ENCODE results near the gene CASP10.
"Not testable (repeated sequence)": the region's sequence is repeated elsewhere in the genome, so short reads cannot be mapped to it uniquely, and the experiment has no call there.

The CASP10 gene, protein sequence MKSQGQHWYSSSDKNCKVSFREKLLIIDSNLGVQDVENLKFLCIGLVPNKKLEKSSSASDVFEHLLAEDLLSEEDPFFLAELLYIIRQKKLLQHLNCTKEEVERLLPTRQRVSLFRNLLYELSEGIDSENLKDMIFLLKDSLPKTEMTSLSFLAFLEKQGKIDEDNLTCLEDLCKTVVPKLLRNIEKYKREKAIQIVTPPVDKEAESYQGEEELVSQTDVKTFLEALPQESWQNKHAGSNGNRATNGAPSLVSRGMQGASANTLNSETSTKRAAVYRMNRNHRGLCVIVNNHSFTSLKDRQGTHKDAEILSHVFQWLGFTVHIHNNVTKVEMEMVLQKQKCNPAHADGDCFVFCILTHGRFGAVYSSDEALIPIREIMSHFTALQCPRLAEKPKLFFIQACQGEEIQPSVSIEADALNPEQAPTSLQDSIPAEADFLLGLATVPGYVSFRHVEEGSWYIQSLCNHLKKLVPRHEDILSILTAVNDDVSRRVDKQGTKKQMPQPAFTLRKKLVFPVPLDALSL

DNA sequence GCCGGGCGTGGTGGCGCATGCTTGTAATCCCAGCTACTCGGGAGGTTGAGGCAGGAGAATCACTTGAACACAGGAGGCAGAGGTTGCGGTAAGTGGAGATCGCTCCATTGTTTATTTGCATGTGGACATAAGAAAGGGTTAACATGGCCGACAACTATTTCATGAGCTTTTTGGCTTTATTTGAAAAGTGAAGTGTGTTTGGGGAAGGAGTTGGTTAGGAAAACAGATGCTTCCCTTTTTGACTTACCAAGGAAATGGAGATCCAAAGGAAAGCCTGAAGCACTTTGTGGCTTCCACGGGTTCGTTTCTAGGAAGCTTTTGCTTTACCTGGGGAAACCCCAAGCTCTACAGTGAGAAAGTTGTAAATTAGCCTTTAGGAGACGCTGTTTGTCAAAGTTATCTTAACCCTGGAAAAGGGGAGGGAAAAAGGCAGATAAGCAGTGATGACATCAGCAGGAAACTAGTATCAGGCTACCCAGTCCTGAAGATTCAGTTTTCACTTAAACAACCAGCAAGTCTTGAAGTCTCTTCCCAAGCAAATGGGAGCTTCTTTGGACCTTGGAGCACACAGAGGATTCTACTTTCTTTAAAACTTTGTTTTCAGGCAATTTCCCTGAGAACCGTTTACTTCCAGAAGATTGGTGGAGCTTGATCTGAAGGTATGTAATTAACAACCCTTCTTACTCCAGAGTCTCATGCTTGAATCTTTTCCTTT lies at the start of gene CASP10:
Gene CASP10 (plus strand): TSS at position 492 of the 715 bp plus-strand sequence. CDS start 2,637 bp downstream, outside the sequence.
- peak; percentile 36 for DNase-seq

DNA sequence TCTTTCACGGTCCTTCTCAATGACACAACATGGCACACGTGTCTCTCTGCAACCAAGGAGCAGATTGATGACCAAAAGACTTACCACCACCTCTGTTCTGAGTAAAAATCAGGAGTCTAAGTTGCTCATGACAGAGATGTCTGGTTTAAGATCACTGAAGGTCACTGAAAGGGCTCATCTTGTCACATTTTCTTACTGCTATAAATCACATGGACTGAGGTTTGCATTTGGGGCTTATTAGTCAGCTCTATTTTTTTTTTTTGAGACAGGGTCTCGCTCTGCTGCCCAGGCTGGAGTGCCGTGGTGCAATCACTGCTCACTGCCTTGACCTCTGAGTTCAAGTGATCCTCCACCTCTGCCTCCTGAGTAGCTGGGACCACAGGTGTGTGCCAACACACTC lies 47.6 kb upstream of the CASP10 start:
- no peak for DNase-seq

DNA sequence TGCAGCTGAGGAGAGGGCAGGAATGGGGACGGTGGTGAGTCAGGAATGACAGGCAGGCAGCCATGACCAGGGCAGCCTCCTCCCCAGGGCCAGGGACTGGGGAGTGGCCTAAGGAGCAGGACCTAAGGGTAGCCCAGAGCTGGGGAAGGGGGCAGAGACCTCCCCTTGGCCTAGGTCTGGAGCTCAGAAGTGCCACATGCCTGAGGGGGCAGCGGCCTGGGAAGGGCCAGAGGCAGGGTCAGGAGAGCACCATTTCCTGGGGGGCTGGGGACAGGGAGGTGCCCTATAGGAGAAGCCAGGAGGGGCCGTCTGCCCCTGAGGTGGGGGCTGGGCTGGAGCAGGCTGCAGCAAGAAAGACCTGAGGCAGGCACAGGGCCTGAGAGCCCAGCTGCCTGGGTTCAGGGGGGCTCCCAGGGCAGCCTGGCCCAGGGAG lies 46.0 kb upstream of the CASP10 start:
- DNase-seq, result no peak

DNA sequence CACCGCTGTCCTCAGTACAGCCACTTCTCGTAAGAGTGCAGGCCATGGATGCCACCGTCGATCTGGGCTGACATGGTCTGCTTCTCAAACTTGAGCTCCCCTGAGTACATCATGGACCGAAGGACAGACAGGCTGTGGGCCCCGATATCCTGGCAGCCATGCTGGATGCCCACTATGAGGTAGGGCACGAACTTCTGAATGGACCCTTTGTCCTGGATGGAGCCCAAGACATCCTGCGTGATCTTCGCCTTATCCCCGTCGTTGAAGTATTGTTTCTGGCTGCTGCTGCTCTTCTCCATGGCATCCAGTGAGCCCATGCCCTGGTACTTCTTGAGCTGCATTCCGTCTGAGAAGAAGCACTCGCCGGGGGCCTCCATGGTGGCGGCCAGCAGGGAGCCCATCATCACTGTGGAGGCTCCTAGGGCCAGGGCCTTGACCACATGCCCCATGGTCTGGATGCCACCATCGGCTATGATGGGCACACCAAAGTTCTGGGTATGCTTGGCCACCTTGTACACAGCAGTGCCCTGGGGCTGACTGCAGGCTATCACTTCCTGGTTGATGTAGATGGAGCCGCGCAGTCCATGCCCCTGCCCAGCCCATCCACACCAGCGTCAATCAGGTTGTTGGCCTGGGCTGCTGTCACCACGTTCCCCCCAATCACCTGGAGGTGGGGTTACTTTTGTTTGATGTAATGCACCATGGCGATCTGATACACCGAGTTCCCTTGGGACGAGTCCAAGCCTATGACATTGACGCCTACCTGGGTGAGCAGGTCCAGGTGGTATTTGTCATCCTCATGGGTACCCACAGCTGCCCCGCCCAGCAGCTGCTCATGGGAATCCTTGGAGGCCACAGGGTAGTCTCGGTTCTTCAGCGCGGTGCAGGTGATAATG lies 45.2 kb upstream of the CASP10 start:
- no peak for DNase-seq

DNA sequence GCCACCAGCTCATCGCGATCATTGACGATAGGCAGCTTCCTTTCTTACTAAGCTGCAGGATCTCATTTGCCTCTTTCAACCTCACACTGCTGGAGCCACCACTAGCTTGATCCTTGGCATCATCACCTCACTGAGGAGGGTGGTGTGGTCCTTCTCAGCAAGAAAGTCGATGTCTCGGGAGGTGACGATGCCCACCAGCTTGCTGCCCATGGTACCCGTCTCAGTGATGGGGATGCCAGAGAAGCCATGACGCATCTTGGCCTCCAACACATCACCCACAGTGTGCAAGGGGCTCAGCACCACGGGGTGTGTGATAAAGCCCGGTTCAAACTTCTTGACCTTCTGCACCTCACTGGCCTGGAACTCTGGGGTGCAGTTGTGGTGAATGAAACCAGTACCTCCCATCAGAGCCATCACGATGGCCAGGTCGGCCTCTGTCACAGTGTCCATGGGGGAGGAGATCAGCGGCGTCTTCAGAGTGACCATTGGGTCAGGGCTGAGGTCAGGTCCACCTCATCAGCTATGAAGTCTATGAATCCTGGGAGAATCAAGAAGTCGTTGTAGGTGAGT lies 44.5 kb upstream of the CASP10 start:
- no peak for DNase-seq

DNA sequence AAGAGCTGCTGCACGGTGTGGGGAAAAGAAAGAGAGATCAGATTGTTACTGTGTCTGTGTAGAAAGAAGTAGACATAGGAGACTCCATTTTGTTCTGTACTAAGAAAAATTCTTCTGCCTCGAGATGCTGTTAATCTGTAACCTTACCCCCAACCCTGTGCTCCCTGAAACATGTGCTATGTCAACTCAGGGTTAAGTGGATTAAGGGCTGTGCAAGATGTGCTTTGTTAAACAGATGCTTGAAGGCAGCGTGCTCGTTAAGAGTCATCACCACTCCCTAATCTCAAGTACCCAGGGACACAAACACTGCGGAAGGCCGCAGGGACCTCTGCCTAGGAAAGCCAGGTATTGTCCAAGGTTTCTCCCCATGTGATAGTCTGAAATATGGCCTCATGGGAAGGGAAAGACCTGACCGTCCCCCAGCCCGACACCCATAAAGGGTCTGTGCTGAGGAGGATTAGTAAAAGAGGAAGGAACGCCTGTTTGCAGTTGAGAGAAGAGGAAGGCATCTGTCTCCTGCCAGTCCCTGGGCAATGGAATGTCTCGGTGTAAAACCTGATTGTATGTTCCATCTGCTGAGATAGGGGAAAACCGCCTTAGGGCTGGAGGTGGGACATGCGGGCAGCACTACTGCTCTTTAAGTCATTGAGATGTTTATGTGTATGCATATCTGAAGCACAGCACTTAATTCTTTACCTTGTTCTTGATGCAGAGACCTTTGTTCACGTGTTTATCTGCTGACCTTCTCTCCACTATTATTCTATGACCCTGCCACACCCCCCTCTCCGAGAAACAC lies 43.8 kb upstream of the CASP10 start:
- DNase-seq, result not testable (repeated sequence)

DNA sequence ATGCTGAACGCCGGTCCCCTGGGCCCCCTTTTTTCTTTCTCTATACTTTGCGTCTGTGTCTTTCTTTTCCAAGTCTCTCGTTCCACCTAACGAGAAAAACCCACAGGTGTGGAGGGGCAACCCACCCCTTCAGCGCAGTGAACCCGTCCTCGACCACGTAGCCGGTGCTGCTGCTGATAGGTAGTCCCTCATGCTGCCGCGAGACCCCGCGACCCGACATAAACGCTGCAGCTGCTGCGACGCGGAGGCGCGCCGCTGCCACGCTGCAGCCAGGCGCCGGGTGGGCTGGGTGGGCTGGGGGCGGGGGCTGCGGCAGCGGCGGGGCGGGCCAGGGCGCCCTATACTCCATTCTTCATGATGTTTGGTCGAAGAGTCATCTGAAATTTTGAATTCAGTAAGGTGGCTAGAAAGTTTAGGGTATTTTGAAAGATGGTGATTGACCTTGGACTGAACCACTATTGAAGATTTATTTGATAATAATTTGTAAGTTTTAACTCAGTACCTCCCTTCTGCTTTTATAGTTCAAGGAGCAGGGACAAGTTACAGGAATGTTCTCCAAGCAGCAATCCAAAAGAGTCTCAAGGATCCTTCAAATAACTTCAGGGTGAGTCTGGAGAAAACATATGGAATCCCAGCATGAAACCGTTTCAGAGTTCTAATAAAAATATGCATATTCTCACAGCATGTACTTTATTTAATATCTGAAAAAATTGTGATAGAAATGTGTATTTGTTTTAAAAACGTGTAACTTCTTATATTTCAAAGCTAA lies 42.9 kb upstream of the CASP10 start:
- DNase-seq, result no peak

DNA sequence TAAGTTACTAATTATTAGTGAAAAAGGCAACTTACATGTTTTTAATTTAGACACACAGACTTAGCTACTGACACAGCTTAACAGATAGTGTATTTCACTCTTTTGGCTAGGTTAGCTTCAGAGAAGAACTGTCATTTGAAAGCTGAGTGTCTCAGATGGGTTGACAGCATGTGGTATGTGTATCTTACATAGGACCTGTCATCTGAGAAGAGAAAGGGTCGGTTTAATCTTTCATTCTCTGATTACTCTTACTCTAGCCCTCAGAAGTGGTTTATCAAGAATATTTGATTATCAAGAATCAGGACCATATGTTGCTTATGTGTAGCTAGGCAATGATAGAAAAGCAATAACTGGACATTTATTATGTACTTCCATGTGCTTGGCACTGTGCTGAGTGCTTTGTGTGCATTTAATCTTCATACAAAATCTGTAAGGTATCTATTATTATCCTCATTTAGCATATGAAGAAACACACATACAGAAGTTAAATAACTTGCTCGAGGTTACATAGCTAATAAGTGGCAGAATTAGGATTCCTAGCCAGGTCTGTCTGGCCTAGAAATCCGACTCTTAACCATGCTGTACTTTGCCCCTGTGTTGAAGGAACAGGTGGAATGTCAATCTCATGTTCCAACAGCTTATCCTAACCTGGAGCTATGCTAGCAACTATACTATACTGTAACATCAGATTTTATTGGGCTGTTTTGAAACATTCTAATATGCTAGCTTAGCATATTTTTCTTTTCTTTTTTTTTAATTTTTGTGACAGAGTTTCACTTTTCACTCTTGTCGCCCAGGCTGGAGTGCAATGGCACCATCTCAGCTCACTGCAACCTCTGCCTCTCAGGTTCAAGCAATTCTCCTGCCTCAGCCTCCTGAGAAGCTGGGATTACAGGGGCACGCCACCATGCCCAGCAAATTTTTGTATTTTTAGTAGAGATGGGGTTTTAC lies 38.6 kb upstream of the CASP10 start:
- no peak for DNase-seq

DNA sequence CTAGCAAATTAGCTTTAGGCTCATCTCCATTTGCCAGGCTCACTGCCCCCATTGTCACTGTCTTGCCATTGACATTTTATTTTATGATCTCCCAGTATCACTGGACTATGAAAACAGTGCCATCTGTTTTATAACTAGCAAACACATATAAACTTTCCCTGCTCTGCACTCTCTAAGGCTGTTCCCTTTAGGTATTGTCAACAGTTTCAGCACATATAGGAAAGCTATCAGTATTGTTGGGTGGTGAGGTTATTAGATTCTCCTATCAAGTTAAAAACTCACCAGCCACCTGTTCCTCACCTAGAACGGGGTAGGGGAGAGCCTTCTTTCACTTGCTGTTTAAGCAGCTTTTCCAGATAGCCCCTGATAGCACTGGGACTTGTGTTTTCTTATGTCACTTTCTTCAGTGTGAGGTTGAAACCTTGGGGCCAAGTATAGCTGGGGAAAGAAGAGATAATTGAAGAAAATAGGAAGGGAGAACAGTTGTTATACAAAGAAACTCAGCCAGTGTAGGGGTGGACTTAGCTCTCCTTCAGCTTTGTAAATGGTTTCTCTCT lies 34.4 kb upstream of the CASP10 start:
- DNase-seq, result no peak

DNA sequence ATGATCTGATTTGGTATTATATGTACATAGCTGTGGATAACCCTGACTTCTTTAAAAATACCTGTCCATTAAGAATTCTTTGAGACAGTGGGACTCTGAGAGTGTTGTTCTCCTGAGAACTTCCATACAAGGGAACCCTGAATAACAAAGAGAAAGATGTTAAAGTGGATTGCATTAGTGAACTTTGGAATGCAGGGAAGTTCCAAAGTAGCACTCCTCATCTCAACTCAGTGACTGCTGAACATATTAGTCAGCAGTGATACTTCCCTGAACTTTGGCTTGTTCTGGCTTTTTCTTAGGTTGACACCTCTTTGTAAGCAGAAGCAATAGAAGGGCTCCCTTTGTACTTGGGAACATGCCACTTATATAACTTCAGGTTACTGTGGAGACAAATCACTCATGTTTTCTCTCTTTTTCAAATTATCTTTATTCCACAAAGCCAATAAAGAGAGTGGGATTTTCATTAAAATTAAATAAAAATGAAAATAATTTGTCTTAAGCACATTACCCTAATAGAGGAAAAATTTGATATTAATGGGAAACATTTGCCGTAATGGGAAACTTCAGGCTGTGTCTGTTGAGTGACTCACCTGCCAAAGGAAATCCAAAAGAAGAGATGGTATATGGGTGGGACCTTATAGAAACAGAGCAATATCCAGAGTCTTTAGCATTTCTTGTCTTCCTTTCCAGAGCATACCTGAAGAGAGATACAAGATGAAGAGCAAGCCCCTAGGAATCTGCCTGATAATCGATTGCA lies 33.7 kb upstream of the CASP10 start:
- no peak for DNase-seq

DNA sequence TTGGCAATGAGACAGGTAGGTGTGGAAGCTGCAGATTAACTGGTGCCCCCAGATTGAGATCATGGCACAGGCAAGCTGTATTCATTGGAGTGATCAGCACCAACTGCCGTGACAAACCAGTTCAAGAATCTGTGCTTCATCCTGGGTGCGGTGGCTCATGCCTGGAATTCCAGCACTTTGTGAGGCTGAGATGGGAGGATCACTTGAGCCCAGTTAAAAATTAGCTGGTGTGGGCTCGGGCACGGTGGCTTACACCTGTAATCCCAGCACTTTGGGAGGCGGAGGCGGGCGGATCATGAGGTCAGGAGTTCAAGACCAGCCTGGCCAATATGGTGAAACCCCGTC lies 33.1 kb upstream of the CASP10 start:
- DNase-seq, result not testable (repeated sequence)

DNA sequence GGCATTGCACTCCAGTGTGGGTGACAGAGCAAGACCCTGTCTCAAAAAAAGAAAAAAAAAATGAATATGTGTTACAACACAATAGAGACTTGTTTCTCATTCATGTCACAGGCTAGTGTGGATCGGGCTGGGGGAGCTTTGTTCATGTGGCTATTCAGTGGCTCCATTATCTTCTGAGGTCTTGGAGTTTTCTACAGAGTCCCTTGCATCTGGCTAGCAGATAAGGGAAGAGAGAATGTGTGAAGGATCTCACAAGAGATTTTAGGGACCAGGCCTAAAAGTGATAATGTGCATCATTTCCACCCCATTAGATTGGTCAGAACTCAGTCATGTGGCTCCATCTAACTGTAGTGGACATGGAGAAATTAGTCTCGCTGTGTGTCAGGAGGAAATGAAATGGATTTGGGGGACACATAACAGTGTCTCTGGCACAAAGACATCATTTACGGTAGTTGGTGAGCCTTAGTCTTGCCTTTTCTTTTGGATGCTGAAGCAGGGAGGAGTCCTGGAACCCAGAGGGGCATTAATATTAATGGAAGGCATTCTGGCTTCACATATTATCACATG lies 32.4 kb upstream of the CASP10 start:
- no peak for DNase-seq

DNA sequence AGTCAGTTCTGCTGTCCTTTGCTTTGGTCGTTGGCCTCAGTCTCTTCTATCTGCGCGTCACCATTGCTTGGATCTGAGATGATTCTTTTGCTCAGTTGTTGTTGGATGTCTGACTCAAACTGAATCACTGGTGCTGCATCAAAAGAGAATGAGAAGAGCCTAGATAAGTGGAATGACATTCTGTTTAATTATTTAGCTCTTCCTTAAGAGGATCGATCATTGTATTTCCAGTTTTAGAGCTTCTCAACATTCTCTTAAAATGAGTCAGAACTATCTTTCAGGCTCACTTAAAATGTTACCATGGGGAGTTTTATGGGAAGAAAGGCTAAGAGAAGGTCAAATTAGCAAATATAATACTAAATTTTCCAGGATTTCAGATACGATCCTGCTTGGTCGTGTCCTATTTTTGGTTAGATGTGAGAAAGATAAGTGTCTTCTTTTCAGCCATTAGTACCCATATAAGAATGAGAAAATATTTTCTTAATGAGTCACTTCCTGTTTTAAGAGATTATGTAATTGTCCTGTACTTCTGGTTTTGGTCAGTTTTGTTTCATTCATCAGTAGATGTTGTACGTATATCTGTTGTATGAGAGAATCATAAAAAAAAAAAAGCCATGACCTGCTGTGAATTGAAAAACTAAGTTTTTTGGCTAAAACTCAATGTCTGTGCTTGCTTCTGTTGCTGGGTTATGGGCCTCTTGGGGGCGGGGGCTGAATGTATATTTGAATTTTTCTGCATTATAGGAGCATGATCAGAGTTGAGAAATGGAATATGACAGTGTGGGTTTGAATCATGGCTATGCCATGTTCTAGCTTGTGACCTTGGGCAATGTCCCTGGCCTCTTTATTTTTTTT lies 31.6 kb upstream of the CASP10 start:
- no peak for DNase-seq

DNA sequence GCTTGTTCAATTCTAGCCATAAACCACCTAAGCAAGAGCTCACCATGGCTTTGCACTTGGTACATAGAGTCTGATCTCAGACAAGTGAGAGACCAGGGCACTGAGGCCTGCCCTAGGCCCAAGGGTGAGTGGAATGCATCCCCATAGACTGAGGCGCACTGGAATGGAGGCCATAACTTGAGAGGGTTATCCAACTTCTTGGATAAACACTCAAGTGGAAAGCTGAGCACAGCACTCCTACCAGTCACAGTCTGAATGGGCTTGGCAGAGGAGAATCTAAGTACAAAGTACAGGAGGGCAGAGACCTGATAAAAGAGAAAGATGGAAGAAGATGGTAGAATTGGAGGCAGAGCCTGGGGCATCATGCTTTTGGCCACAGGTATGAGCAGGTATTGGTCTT lies 30.4 kb upstream of the CASP10 start:
- DNase-seq, result no peak

DNA sequence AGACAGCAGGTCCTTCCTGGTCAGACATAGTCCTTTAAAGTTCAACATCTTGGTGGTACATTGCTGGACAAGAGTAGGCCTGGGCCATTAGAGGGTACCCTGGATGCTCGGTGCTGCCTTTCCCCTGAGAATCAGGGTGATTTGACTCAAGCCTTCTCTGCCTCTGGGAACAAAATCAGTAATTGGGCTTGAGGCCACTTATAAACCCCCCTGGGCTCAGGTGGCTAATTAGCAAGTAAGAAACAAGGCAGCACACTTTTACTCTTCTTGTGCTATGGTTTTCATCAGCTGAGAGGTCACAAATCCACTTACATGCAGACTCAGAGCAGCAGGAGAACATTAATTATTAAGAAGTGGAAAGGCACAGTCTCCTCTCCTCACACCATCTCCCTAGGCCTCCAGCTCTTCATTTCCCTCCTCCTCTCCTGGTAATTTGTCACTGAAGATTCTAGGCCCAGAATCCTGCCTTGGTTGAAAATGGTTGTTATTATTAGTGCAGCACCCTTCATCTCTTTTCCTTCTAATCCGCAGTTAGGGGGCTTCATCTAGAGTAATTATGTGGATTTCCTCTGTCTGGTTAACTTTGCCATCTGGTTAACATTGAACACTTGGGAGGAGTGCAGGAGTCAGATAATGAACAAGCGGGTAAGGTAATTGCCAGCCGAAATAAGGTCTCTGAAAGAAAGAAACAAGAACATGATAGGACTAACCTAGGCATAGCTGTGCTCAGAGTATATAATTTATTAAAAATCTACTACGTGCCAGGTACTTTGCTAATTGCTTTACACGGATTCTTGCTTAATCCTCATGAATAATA lies 29.7 kb upstream of the CASP10 start:
- DNase-seq, result no peak

DNA sequence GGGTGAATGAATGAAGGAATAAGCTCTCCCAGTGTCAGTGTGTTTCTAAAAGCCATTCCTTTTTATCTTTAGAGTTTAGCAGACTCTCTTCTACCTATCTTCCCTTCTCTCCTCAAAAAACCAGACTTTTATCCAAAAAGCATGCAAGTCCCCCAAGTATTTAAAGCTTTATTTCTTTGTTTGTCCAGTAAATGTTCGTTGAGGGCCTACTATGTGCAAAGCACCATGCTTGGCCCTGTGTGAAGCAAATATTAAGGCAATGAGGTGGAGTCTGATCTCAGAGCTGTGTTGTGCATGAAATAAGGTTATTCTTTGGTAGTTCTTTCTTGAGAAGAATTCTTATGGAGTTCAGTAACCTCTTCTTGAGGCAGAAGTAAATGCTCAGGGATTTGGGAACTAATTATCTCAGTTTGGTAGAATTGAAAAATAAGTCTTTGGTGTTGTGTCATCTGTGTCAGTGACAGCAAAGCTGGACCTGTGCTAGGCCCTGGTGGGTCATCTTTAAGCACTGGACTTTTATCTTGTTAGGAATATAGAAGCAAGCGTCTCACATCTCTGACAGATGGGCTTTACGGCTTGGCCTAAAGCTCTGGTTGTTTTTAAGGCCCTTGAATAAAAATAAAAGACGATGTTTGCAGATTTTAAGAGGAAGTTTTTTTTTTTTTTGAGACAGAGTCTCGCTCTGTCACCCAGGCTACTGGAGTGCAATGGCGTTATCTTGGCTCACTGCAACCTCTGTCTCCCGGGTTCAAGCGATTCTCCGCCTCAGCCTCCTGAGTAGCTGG lies 28.1 kb upstream of the CASP10 start:
- DNase-seq, result no peak
